Common myeloid progenitor, CD34-positive (primary cell): ENCODE measurements around the gene ST8SIA4.

ENCODE experiments used
- CTCF ChIA-PET: fragments of 350-600 bp; sonication (Branson Sonifier 250); formaldehyde crosslinking; loops from one replicate; lab custom pipeline; 2021; ENCODE audit warnings: antibody characterized with exemption; lab: Charles Lee
- POLR2A ChIA-PET: fragments of 350-600 bp; sonication (Branson Sonifier 250); formaldehyde crosslinking; loops from one replicate; lab custom pipeline; 2021; ENCODE audit warnings: antibody characterized with exemption; lab: Charles Lee
- DNase-seq, 3 donors: peaks; one replicate each; pipeline versions ENCODE4 v3.0.0 to v3.0.0-alpha.2; 2013
- H3K27ac ChIP-seq, 2 experiments: 1 replicate in 1 of 2; 2 replicates in 1 of 2; pipeline ENCODE4 v1.7.0; 2013; ENCODE audit warnings: inconsistent platforms in 2 of 2, low read length in 2 of 2, mild to moderate bottlenecking in 2 of 2, low read depth in 1 of 2, moderate library complexity in 1 of 2; ENCODE audit not compliant: severe bottlenecking in 2 of 2, insufficient read depth in 1 of 2, poor library complexity in 1 of 2
- H3K27me3 ChIP-seq, 5 experiments: replicated peaks in 2 of 5; 1 replicate in 3 of 5; 2 replicates in 2 of 5; pipeline versions ENCODE4 v1.6.1 to v1.7.0; 2013; ENCODE audit warnings: low read length in 4 of 5, mild to moderate bottlenecking in 2 of 5, moderate library complexity in 2 of 5, inconsistent platforms in 1 of 5; ENCODE audit not compliant: insufficient read depth in 5 of 5, control insufficient read depth in 4 of 5
- H3K36me3 ChIP-seq, 4 experiments: 1 replicate in 2 of 4; 2 replicates in 2 of 4; pipeline versions ENCODE4 v1.6.1 to v1.7.0; 2013; ENCODE audit warnings: low read length in 3 of 4, control low read depth in 1 of 4, mild to moderate bottlenecking in 1 of 4; ENCODE audit not compliant: control insufficient read depth in 4 of 4, insufficient read depth in 4 of 4
- H3K4me1 ChIP-seq, 4 experiments: 1 replicate in 3 of 4; 2 replicates in 1 of 4; pipeline versions ENCODE4 v1.6.1 to v1.7.1; 2013; ENCODE audit warnings: low read length in 3 of 4, mild to moderate bottlenecking in 3 of 4, control low read depth in 1 of 4, inconsistent platforms in 1 of 4, moderate library complexity in 1 of 4; ENCODE audit not compliant: control insufficient read depth in 4 of 4, insufficient read depth in 4 of 4; ENCODE audit errors: control extremely low read depth in 1 of 4
- H3K4me3 ChIP-seq, 7 experiments: 1 replicate in 4 of 7; 2 replicates in 3 of 7; pipeline versions ENCODE4 v1.5.1 to v1.7.0; 2013; ENCODE audit warnings: mild to moderate bottlenecking in 7 of 7, low read length in 6 of 7, moderate library complexity in 6 of 7, inconsistent platforms in 2 of 7, low read depth in 2 of 7, control low read depth in 1 of 7; ENCODE audit not compliant: insufficient read depth in 4 of 7, control insufficient read depth in 1 of 7; ENCODE audit errors: extremely low read depth in 1 of 7
- H3K9me3 ChIP-seq, 5 experiments: 1 replicate in 4 of 5; 2 replicates in 1 of 5; pipeline versions ENCODE4 v1.6.1 to v1.7.1; 2013; ENCODE audit warnings: low read length in 4 of 5, mild to moderate bottlenecking in 2 of 5, inconsistent platforms in 1 of 5, low read depth in 1 of 5, moderate library complexity in 1 of 5; ENCODE audit not compliant: control insufficient read depth in 4 of 5, insufficient read depth in 2 of 5; ENCODE audit errors: control extremely low read depth in 1 of 5
- WGBS: methylation state at CpG from one replicate; pipeline ENCODE4 v1.1.5; 2013; ENCODE audit not compliant: insufficient coverage; 5-methylcytosine and 5-hydroxymethylcytosine counted together

The ST8SIA4 gene

GRCh38 chr5:100834519-100834918, 68.6 kb downstream of the ST8SIA4 start:
- WGBS, result no CpG with 5 or more reads among the region's 2 CpGs
- Histone ChIP-seq H3K9me3 (no peaks in the 10 kb centered on the region), H3K4me1 (peaks cover 0 to 7% (median 4%) of the 10 kb centered on the region in 4 experiments), H3K36me3 (peaks cover 0 to 6% (median 4%) of the 10 kb centered on the region in 4 experiments), H3K27me3 (no peaks in the 10 kb centered on the region), H3K27ac (no peak overlapping the region), H3K4me3 (no peak overlapping the region)
- DNase-seq, result no peak
- ChIA-PET CTCF (interaction anchor here (1.9 kb wide), 1 partner anchor 10 kb away, joined by 4 read pairs; no protein-coding TSS in a partner anchor), POLR2A (no interaction called here)

DNA sequence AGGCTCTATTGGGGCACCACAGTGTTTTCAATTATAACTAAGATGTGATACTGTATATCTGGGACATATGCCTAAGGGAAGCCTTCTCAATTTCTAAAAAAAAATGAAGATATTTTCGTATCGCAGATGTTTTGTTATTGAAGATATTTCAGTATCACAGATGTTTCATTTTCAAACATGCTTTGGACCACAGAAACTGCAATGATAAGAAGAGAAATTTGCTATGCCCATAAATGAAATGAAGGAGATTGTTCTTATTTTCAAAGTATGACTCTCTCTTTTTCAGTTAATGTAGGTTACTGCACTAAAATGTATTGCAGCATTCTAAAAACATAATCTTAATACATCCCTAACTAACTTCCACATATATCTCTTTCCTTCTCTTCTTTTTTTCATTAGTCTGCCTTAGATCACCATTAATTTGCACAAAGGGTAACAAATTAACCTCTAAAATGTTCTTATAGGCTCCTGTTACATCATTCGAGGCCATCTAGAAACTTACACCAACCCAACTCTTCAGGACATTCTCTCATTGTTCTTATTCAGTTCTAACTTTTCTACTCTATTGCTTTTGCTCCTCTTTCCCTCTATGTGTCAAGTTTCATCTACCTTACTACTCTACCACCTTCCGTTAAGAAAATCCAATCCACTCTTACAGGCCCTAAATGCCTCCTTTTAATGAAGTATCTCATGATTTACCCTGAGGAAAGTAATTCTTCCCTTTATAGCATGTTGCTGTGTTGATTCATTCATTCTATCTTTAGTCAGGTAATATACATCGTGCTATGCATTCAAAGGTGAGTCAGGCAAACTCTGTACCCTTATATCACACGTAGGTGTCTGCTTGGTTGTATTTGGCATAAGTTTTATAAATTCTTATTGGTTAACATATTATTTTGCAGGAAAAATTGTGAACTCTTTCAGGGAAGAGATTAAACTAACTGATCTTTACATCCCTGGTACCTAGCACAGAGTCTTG, 70.5 kb downstream of the ST8SIA4 start:
- 94% methylated on average over 2 of the region's 6 CpGs for WGBS

GRCh38 chr5:100828898-100829356, 74.2 kb downstream of the ST8SIA4 start:
- no peak for DNase-seq
- 98% methylated on average over 8 of the region's 9 CpGs for WGBS
- POLR2A ChIA-PET, result interaction anchor here (1.3 kb wide), 1 partner anchor 71 kb away, joined by 3 read pairs; no protein-coding TSS in a partner anchor
- peak overlapping the region in 1 of 2 experiments; percentile 40 for H3K27ac ChIP-seq
- no peaks in the 10 kb centered on the region for H3K27me3 ChIP-seq
- CTCF ChIA-PET, result interaction anchor here (0.9 to 1.9 kb wide), 5 partner anchors 10 to 75 kb away, joined by 3 to 6 read pairs (median 4); partner anchors contain the start of gene ST8SIA4
- no peaks in the 10 kb centered on the region for H3K9me3 ChIP-seq
- peaks cover 0 to 4% (median 2%) of the 10 kb centered on the region in 4 experiments for H3K36me3 ChIP-seq
- no peak overlapping the region for H3K4me3 ChIP-seq
- peaks cover 13 to 22% (median 16%) of the 10 kb centered on the region in 4 experiments for H3K4me1 ChIP-seq

More for the DNA sequence above, 70.5 kb downstream of the ST8SIA4 start:
- Histone ChIP-seq H3K27ac (no peak overlapping the region), H3K27me3 (no peaks in the 10 kb centered on the region), H3K36me3 (peaks cover 0 to 6% (median 3%) of the 10 kb centered on the region in 4 experiments), H3K9me3 (no peaks in the 10 kb centered on the region), H3K4me1 (peaks cover 3 to 12% (median 10%) of the 10 kb centered on the region in 4 experiments), H3K4me3 (no peak overlapping the region)
- ChIA-PET POLR2A (no interaction called here), CTCF (no interaction called here)
- no peak for DNase-seq

DNA sequence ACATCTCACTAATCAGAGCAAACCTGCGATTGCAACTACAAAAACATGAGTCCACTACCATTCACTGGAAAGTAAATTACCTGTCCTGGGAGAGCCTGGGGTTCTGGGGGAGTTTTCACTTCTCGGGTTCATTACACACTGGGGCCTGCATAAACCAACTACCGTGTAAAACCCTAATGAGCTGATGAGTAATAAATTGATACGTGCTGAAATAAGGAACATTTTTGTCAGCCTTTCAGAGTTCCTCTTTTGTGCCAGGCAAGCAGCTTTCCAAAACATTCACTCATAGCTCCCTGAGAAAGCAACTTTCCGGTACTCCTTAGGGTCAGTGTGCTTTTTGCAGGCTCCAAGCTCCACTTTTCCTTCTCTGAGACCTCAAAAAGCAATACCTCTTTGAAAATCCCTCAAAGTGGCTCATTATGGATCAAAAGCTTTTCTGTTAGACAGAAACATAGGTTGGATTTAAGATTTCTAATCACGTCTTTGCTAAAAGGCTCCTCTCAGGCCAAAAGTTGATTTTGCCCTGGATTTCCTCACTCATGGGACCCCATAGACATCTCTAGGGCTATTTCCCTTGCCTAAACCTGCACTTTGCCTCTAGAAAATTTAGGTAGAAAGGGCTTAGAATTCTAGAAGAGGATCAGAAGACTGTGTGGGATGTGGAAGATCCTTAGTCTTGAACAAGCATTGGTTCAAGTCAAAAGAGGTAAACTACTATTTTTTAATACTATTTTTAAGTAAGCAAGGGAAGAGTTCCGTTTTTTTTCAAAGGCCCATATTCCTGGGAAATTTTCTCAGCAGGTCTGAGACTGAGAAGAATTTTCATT, 74.8 kb downstream of the ST8SIA4 start:
- 29% methylated on average over 2 of the region's 7 CpGs for WGBS
- peaks cover 0 to 3% (median 1%) of the 10 kb centered on the region in 4 experiments for H3K36me3 ChIP-seq
- peak overlapping the region in 3 of 7 experiments; percentile 12 to 64 (median 51) for H3K4me3 ChIP-seq
- no peaks in the 10 kb centered on the region for H3K9me3 ChIP-seq
- POLR2A ChIA-PET, result interaction anchor here (0.6 to 1.5 kb wide), 3 partner anchors 9 to 72 kb away, joined by 3 to 7 read pairs (median 3); no protein-coding TSS in a partner anchor
- DNase-seq, result peak; percentile 34 to 74 (median 58)
- CTCF ChIA-PET, result interaction anchor here (1.0 to 1.9 kb wide), 5 partner anchors 10 to 75 kb away, joined by 3 to 6 read pairs (median 4); partner anchors contain the start of gene ST8SIA4
- H3K27me3 ChIP-seq, result no peaks in the 10 kb centered on the region
- H3K27ac ChIP-seq, result peak overlapping the region; percentile 40 to 48
- peaks cover 13 to 22% (median 16%) of the 10 kb centered on the region in 4 experiments for H3K4me1 ChIP-seq

GRCh38 chr5:100827481-100827889, 75.6 kb downstream of the ST8SIA4 start:
- DNase-seq, result peak in 1 of 3 donors; percentile 44
- Histone ChIP-seq H3K9me3 (no peaks in the 10 kb centered on the region), H3K27me3 (no peaks in the 10 kb centered on the region), H3K36me3 (peaks cover 0 to 3% (median under 1%) of the 10 kb centered on the region in 4 experiments), H3K4me1 (peaks cover 13 to 22% (median 16%) of the 10 kb centered on the region in 4 experiments), H3K4me3 (peak overlapping the region in 2 of 7 experiments; percentile 27 to 51), H3K27ac (peak overlapping the region; percentile 2 to 40)
- CTCF ChIA-PET, result interaction anchor here (1.0 to 1.9 kb wide), 3 partner anchors 9 to 76 kb away, joined by 3 to 6 read pairs (median 5); partner anchors contain the start of gene ST8SIA4
- POLR2A ChIA-PET, result interaction anchor here (1.3 to 1.5 kb wide), 2 partner anchors 9 to 73 kb away, joined by 3 to 7 read pairs; no protein-coding TSS in a partner anchor
- WGBS, result 19% methylated on average over 2 of the region's 2 CpGs

- CTCF ChIA-PET, result no interaction called here
- H3K4me1 ChIP-seq, result peaks cover 13 to 22% (median 16%) of the 10 kb centered on the region in 4 experiments
- no peaks in the 10 kb centered on the region for H3K9me3 ChIP-seq
- no peak overlapping the region for H3K4me3 ChIP-seq
- H3K27ac ChIP-seq, result no peak overlapping the region
- peak in 1 of 3 donors; percentile 25 for DNase-seq
- no peaks in the 10 kb centered on the region for H3K27me3 ChIP-seq
- peaks cover 0 to 3% (median 1%) of the 10 kb centered on the region in 4 experiments for H3K36me3 ChIP-seq
- 50% methylated on average over 2 of the region's 2 CpGs for WGBS
- POLR2A ChIA-PET, result no interaction called here
These were observed 76.9 kb downstream of the ST8SIA4 start for GRCh38 chr5:100826133-100826532.
